AG08396 (cell line): ENCODE results near the gene DOCK11.
A peak's percentile ranks its signal among the peaks of the same experiment; 100 is the strongest.
"Not testable (repeated sequence)": the region's sequence is repeated elsewhere in the genome, so short reads cannot be mapped to it uniquely, and the experiment has no call there.

Experiments
- DNase-seq: peaks from one replicate; pipeline ENCODE4 v3.0.0; 2012; ENCODE audit warnings: low spot score, mixed read lengths

Gene DOCK11

GRCh38 chrX:118698516-118699170 is 203.0 kb downstream of the DOCK11 start:
- DNase-seq = no peak

GRCh38 chrX:118702741-118703140 is 207.1 kb downstream of the DOCK11 start:
- DNase-seq = no peak

DNA sequence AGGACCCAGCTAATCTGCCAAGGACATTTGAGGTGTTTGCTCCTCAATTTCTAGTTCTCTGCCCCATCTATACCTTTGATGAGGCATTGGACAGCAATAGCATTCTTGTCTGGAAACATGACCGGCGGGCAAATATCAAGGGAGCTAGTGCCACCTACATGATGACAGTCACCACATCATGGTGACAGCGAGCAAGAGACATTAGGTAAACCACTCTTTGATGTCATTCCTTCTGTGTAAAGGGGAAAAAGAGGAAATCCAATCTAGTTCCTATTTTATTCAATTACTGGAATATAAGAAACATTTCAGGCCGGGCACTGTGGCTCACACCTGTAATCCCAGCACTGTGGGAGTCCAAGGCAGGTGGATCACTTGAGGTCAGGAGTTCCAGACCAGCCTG is 211.1 kb downstream of the DOCK11 start:
- DNase-seq = no peak

DNA sequence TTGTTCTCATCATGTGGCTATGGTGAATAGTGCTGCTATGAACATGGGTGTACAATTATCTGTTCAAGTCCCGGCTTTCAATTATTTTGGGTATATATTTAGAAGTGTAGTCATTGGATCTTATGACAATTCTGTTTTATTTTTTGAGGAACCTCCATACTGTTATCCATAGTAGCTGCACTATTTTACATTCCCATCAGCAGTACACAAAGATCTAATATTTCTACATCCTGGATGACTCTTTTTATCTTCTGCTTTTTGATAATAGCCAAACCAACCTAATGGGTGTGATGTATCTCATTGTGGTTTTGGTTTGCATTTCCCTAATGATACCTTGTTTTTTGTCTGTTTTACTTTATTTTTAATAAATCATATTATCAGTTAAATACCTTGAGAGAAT is 218.9 kb downstream of the DOCK11 start:
- DNase-seq = no peak

DNA sequence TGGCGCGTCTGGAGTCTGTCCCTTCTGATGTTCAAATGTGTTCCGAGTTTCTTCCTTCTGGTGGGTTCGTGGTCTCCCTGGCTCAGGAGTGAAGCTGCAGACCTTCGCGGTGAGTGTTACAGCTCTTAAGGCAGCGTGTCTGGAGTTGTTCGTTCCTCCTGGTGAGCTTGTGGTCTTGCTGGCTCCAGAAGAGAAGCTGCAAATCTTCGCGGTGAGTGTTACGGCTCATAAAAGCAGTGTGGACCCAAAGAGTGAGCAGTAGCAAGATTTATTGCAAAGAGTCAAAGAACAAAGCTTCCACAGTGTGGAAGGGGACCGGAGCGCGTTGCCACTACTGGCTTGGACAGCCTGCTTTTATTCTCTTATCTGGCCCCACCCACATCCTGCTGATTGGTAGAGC is 220.3 kb downstream of the DOCK11 start:
- not testable (repeated sequence) for DNase-seq

DNA sequence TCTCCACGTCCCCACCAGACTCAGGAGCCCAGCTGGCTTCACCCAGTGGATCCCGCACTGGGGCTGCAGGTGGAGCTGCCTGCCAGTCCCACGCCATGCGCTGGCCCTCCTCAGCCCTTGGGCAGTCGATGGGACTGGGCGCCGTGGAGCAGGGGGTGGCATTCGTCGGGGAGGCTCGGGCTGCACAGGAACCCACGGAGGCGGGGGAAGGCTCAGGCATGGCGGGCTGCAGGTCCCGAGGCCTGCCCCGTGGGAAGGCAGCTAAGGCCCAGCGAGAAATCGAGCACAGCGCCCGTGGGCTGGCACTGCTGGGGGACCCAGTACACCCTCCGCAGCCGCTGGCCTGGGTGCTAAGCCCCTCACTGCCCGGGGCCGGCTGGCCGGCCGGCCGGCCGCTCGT is 221.2 kb downstream of the DOCK11 start:
- not testable (repeated sequence) for DNase-seq

DNA sequence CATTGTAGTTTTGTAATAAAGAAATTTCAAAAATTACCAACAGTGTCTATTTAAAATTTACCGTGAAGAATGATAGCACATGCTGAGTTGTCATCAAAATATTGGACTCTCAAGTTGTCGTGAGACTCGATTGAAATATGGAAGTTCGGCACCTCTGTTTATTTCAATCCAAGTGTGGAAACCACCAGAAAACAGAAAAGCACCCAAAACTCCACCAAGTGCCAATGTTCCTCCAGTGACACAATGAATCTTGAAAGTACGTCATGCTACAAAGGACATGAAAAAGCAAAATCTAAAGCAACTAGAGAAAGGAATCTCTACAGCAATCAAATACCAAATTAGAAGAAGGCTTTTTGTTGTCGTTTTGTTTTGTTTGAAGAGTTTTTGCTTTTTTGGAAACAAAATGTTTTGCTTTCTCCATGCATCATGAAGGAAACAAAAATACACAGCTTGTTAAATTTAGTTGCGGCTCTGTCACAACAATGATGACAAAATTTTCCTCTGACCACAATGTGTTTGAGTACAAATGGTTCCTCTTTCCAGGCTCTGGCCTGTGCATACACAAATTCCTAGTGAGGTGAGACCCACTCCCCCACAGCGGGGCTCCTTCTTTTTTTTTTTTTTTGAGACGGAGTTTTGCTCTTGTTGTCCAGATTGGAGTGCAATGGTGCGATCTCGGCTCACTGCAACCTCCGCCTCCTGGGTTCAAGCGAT is 222.2 kb downstream of the DOCK11 start:
- no peak for DNase-seq

DNA sequence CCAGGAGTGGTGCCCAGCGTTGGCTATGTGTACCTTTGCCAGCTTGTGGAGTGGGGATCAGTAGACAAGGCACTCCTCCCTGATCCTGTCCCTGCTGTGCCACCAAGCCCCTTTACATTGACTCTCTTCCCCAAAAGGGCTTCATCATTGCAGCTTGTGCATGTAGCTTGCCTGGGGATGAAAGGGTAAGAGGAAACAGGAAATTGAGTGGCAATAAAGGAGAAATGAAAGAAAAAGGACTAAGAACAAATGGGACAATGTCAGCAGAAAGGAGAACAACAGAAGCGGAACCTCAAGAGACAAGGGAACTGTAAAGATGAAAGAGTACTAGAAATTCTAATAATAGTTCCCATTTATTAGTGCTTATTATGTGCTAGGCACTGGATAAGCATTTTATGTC is 223.1 kb downstream of the DOCK11 start:
- no peak for DNase-seq

GRCh38 chrX:118720058-118720707 is 224.6 kb downstream of the DOCK11 start:
- DNase-seq = no peak

DNA sequence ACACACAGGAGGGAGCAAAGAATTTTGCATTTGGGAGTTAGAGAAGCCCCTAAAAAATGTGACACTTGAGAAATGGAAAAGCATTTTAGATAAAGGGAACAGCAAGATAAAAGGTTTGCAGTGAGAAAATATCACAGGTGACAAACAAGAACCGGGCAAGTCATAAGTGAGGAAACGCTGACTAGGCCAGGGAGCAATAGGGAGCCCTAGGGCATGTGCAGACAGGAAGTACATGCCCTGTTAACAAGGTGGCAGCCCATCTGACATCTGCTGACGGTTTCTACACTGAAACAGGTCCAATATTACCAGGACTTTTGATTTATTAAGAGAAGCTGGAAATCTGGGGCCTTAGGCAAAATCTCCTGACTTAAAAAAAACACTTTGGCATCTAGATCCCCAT is 227.8 kb downstream of the DOCK11 start:
- DNase-seq = no peak

DNA sequence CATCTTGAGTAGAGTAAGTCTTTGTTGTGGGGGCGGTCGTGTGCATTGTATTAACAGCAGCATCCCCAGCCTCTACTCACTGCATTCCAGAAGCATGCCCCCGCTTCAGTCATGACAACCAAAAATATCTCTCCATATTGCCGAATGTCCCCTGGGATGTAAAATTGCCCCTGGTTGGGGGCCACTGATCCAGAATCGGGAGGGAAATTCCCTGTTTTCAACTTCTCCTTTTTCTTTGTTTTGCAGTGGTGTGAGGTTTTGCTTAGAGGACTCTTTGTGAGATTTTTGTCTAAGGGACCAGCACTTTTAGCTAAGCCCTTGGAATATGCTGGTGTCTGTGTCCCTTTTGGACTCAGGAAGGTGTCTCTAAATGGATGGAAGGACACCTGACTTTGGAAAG is 228.8 kb downstream of the DOCK11 start:
- DNase-seq = no peak

GRCh38 chrX:118724775-118725174 is 229.2 kb downstream of the DOCK11 start:
- DNase-seq = peak; percentile 41

DNA sequence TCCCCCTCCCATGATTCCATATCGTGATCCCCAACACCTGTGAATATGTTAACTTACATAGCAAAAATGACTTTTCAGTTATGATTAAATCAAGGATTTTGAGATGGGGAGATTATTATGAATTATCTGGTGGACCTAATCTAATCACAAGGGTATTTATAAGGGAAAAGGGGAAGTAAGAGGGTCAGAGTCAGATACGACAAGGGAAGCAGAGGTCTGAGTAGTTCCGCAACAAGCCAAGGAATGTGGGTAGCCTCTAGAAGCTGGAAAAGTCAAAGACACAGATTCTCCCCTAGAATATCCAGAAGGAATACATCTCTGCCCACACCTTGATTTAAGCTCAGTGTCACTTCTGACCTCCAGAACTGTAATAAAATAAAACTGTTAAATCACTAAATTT is 230.8 kb downstream of the DOCK11 start:
- DNase-seq = no peak

DNA sequence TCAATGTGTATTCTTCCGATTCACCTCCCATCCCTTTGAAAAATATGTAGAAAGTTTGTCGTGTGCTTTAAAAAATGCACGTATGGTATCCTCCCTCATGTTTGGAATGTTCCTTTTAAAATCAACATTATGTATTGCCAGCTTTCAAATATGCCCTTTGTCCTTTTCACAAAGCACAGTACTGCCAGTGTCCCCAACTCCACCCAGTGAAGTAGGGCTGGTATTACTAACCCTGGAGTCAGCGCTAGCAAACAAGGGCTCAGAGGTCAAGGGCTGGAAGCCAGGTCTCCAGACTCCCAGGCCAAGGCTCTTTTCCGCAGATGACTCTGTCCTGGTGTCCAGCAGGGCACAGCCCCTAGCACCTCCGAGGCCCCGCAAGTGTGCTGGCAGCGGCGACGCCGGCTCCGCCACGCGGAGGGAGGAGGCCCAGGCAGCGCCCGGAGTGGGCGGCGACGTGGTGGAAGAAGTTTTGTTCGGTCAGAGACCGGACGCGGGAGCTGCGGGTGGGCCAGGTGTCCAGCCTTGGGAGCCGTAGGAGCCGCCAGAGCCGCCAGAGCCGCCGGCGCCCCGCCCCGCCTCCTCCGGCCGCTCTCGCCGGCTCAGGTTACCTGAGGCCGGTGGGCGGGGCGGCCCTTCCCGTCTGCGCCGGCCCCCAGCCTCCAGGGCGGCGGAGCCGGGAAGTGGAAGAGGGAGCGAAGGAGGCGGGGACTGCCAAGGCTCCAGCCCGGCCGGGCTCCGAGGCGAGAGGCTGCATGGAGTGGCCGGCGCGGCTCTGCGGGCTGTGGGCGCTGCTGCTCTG is 231.5 kb downstream of the DOCK11 start, which contains the start of gene IL13RA1:
TSS of gene IL13RA1 (plus strand) at position 720 of the 799 bp plus-strand sequence. CDS start at position 753, 33 bp downstream.
- DNase-seq = peak; percentile 85

DNA sequence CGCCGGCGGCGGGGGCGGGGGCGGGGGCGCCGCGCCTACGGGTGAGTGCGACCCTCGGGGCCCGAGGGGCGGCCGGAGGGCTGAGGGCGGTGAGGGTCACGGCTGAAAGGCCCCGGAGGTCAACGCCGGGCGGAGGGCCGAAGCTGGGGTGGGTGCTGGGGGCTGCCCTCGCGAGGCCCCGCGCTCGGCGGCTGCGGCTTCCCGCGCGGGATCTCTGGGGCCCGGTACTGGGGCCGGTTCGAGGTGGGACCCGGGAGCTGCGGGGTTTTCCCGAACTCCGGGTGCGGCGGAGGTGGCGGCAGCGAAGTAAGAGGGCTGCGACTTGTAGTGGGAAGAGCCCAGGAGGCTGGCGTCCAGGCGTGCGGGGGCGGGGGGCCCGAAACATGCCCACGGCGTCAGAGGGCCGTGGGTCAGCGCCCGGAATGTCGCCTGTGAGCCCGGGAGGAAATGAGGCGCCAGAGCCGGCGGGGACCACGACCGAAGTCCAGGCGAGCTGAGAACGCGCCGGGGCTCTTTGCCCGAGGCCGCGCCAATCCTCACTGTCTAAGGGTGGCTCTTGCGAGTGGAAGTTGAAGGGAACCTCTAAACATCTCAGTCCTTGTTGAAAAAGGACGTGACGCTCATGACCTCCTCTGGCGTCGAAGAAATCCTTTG is 232.2 kb downstream of the DOCK11 start:
- DNase-seq = peak; percentile 38

DNA sequence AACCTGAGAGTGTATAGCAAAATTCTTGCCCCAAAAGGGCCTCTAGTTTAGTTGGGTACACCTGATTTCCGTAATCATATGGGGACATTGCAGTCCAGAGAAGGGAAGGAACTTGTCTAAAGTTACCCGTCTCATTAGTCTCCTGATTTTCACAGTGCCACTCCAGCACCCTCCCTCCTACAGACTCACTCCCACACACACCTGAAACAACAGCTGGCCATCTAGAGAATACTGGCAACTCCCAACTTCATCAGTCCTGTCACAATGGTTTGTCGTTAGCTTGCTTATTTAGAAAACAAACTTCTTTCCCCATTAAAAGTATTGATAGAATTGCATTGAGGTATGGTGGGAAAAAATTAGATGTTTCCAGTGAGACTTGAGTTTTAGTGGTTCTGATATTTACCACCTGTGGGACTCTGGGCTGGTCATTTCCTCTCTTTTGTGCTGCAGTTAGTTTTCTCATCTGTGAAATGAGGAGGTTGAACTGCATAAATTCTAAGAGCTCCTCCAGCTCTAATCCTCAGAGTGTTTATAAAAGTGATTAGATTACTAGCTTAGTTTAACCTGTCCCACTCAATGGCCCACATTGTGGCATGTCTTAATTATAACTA is 233.5 kb downstream of the DOCK11 start:
- no peak for DNase-seq

DNA sequence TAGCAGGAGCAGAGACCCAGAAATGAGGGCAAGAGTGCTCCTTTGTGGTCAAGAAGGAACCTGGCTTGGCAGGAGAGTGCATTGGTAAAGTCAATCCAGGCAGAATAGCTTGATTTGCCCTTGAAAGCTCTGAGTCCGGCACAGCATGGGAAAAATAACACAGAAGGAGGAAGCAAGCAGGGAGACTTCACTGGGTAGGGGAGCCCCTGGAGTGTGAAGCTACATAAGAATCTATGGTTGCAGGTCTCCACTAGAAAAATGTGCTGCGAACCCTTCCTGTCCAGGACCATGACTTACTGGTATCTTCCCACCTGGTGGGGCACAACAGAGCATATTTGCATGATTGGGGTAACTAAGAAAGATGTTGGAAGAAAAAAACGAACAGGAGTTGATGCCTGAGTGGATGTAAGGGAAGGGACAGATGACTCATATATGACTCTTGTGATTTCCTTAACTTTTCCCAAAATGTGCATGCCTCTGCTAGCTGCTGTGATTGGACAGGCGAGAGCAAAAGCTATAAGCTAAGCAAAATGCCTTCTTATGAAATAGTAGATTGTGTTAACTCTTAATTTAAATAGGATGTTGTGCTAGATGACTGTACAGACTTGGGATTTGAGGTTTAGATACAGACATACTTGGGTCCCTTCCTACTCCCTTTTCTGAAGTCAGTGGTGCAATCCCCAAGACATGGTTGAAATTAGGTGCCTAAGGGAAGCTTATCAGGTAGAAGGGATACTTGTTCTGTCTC is 235.1 kb downstream of the DOCK11 start:
- no peak for DNase-seq

DNA sequence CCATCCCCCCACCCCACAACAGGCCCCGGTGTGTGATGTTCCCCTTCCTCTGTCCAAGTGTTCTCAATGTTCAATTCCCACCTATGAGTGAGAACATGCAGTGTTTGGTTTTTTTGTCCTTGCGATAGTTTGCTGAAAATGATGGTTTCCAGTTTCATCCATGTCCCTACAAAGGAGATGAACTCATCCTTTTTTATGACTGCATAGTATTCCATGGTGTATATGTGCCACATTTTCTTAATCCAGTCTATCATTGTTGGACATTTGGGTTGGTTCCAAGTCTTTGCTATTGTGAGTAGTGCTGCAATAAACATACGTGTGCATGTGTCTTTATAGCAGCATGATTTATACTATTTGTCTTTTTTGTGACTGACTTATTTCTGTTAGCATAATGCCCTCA is 236.9 kb downstream of the DOCK11 start:
- not testable (repeated sequence) for DNase-seq

GRCh38 chrX:118734909-118735308 is 239.3 kb downstream of the DOCK11 start:
- no peak for DNase-seq
